ENCODE results near the gene CA11.

DNA sequence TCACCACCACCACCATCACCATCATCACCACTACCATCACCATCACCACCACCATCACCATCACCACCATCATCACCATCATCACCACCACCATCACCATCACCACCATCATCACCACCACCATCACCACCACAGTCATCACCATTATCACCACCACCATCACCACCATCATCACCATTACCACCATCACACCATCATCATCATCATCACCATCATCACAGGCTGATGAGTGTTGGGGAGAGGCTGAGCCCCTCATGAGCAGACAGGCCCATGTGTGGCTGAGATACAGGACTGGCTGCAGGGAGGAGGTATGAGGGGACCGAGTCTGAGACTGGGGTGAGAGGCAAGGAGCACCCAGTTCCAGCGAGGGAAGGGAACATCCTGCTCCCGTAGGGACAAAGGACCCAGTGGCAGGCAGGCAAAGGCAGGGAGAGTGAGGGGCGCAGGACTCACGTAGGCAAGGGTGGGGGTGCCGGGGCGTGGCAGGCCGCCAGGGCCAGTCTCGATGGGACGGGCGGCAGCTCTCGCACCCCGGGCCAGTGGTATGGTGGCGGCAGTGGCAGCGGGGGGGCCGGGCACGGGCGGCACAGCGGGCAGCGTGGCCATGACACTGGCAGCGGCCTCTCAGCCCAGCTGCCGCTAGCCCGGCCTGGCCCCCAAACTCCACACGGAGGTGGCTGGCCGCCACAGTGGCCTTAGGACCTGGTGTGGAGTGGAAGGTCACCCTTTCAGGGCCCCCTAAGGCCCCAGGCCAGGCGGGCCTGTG lies 24.1 kb upstream of the CA11 start:
- TF ChIP-seq TAF1 (IDR thresholded peaks at IDR 0.05; ENCODE audit: low read depth, low read length) = no peak
- no peak for TF ChIP-seq KDM5A (IDR thresholded peaks at IDR 0.05; ENCODE audit: low read length)
- TF ChIP-seq CREB1 (IDR thresholded peaks at IDR 0.05) = no peak
- TF ChIP-seq EGR1 (IDR thresholded peaks at IDR 0.05; ENCODE audit: borderline replicate concordance, low read depth, low read length) = no peak
- TF ChIP-seq, protein P1, sequence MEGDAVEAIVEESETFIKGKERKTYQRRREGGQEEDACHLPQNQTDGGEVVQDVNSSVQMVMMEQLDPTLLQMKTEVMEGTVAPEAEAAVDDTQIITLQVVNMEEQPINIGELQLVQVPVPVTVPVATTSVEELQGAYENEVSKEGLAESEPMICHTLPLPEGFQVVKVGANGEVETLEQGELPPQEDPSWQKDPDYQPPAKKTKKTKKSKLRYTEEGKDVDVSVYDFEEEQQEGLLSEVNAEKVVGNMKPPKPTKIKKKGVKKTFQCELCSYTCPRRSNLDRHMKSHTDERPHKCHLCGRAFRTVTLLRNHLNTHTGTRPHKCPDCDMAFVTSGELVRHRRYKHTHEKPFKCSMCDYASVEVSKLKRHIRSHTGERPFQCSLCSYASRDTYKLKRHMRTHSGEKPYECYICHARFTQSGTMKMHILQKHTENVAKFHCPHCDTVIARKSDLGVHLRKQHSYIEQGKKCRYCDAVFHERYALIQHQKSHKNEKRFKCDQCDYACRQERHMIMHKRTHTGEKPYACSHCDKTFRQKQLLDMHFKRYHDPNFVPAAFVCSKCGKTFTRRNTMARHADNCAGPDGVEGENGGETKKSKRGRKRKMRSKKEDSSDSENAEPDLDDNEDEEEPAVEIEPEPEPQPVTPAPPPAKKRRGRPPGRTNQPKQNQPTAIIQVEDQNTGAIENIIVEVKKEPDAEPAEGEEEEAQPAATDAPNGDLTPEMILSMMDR (IDR thresholded peaks at IDR 0.05; ENCODE audit: control extremely low read depth in 1 of 3, insufficient read depth in 1 of 3, low read depth in 1 of 3, low read length in 3 of 3) = no peak
- TF ChIP-seq POLR2AphosphoS5 (IDR thresholded peaks at IDR 0.05; ENCODE audit: low read depth, low read length) = no peak

Measured in H1 (cell line).